NCI-H2171 (cell line): Measurements from ENCODE around the gene LALBA.
"Not testable (repeated sequence)": the region's sequence is repeated elsewhere in the genome, so short reads cannot be mapped to it uniquely, and the experiment has no call there.

Experiments used
- DNase-seq: peaks from one replicate; lab custom pipeline; 2025; lab: John Stamatoyannopoulos, UW

The LALBA gene

DNA sequence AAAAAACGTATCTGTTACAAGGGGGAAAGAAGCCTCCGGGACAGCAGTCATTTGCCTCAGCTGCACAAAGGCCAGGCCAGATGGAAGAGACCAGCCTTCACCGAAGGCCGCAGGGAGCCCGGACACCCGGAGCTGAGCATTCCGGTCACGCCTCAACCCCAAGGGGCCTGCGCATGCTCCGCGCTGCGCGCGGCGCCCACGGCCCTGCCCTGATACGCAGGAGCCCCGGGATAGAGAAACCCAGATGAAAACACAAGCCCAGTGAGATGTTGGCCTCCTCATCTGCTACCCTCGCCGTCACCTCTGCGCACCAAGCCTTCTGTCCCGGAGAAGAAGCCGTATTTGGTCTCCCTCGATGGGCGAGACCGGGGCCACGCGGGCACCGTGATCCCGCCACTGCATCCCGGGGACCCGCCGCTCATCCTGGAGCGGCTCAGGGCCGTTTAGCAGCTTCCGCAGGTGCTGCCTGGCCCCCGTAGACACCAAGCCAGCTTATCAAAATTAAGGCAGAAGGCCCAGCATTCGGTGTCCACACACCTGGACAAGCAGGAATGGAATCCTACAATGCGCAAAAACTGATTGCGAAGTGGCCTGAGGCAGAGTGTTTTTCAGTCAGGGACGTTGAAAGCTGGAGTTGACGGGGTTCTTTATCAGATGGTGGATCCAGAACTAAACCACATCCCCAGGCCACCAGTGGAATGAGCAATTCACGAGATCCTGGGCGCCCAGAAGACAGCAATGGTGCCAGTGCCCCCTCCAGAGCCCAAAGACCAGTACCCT is 41.8 kb downstream of the LALBA start:
- no peak for DNase-seq

DNA sequence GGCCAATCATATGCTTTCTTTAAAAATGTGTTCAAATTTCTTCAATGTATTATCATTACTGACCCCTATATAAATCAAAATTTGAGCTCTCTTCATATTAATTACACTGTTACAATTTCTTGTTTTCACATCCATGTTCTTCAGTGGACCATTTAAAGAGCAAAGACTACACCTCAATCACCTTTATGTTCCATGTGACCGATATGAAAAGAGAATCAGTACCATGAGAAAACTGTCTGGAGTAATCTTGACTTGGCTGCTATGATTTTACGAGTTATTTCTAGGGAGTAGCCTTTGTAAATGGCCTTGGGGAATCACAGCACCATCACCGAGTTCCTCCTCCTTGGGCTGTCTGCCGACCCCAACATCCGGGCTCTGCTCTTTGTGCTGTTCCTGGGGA is 44.5 kb downstream of the LALBA start, which contains the start of gene OR8S1:
TSS of gene OR8S1 (plus strand) at position 301 of the 400 bp plus-strand sequence. CDS start at position 301, 0 bp downstream.
- DNase-seq, result no peak

- DNase-seq, result not testable (repeated sequence)
These were observed 49.5 kb downstream of the LALBA start for GRCh38 chr12:48520381-48520780.
